Measurements from ENCODE around the gene DAGLB.
"Not testable (repeated sequence)": the region's sequence is repeated elsewhere in the genome, so short reads cannot be mapped to it uniquely, and the experiment has no call there.

DAGLB gene, protein sequence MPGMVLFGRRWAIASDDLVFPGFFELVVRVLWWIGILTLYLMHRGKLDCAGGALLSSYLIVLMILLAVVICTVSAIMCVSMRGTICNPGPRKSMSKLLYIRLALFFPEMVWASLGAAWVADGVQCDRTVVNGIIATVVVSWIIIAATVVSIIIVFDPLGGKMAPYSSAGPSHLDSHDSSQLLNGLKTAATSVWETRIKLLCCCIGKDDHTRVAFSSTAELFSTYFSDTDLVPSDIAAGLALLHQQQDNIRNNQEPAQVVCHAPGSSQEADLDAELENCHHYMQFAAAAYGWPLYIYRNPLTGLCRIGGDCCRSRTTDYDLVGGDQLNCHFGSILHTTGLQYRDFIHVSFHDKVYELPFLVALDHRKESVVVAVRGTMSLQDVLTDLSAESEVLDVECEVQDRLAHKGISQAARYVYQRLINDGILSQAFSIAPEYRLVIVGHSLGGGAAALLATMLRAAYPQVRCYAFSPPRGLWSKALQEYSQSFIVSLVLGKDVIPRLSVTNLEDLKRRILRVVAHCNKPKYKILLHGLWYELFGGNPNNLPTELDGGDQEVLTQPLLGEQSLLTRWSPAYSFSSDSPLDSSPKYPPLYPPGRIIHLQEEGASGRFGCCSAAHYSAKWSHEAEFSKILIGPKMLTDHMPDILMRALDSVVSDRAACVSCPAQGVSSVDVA

DNA sequence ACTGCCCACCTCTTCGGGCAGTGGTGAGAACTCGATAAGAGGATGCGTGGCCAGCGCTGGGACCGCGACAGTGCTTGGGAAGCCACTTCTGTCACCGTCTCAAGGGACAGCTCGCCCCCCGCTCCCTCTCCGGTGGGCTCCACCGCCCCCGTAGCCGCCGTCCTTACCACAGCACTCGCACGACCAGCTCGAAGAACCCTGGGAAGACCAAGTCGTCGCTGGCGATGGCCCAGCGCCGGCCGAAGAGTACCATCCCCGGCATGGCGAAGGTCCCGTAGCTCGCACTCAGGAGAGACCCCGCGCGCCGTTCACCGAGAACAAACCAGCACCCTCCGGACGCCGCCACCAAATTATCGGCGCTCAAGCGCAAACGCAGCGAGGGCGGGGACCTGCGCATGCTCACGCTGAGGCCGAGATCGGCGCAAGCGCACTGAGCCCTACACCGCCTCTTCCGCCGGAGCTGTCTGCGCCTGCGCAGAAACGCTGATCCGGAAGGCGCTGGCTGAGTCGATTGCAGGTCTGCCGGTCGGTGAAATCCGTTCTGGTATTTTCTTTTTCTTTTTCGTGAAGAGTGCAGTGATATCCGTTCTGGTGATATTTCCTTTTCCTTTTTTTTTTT is at the start of gene DAGLB:
Gene DAGLB, minus strand, starts transcription at position 374 of the 619 bp plus-strand sequence. Its CDS starts 112 bp downstream, at position 262.
- peak; percentile 86 for DNase-seq

DNA sequence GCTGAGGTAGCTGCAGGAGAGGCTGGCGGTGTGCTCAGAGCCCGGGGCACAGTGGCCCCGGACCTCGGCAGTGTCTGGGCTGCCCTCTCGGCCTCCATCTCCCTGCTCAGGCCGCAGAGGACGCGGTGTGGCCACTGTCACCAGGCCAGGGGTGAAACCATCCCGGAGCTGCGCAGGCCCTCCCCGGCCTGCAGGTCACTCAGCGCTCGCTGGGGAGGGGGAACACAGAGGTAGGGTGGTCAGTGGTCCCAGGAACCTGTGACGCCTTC is 49.8 kb upstream of the DAGLB start:
- DNase-seq = no peak

DNA sequence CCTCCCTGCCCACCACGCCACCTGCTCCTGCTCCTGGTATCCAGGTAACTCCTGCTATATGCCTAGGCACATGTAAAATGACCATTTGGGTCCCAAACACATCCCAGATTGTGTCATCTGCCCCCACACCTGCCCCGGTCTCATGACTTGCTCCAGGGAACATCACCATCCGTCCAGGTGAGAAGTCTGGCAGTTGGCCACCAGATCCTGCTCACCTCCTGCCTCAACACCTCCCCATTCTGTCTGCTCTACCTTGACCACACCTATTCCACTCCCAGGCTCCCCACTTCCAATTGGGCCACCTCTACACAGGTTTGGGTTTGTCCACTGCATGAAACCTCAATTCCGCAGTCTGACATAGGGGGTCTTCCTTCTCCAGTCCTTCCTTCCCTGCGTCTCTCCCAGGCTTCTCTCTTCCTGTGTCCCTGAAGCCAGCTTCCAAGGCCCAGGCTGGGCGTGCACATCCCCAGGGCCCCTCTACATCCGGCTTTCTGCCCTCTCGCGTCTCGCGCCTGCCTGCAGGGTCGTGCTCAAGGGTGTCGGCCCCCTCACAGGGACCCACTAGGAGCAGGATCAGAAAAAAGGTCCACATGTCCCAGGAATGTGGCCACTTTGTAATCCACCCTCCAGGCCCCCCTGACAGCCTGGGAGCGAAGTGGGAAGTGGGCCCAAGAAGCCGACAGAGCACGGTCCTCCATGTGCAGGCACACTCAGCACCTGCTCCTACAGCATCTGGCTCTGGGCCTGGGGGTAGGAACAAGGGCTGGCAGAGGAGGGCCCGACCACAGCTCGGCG is 49.3 kb upstream of the DAGLB start:
- no peak for DNase-seq

DNA sequence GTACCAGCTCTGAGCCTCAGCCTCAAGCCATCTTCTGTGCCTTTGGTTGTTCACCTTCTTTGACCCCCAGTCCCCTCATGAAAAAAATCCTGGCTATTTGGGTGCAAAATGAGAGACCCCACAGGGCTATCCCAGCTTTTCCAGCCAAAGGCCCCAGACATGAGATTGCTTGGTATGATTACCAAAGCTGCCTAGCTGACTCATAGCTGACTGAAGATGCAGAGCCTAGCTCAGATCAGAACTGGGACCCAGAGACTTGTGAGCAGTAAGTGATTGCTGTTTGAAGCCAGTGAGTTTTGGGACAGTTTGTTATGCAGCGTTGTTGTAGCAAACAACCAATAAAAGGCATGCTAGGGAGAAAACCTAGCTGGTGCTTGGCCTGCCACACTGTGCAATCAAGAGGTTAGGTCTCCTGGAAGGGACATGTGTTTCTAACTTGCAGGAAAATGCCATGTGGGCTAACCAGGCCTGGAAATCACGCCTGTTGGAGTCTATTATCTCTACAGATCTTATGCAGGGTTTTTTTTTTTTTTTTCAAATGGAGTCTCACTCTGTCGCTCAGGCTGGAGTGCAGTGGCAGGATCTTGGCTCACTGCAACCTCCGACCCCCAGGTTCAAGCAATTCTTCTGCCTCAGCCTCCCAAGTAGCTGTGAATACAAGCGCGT is 48.0 kb upstream of the DAGLB start:
- no peak for DNase-seq

DNA sequence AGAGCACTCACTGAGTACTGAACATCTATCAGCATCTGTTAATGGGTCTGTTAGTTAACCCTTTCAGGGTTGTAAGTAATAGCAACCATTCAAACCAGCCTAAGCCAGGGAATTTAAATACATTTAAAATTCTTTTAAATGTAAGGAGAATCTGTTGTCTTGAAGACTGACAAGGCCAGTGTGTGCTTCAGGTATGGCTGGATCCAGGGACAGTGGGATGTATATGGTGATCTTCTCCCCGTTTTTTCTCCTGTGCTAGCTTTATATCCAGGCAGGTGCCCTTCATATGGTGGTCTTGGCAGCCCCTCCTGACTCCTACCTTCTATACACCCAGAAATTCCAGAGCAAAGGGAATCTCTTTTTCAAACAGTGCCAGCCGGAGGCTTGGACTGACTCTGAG is 46.6 kb upstream of the DAGLB start:
- no peak for DNase-seq

DNA sequence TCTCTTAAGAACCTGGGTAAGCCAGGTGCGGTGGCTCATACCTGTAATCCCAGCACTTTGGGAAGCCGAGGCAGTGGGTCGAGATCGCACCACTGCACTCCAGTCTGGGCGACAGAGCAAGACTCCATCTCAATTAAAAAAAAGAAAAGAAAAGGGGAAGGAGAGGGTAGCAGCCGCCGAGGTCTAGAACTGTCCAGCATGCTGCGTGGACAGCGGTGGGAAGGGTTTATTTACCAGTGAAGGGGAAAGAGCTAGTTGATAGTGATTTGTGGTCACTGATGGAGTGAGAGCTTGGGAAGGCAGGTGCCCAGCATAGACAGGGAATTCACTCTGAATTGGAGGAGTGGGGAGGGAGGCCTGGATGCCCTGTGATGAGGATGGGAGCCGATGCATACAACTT is 43.4 kb upstream of the DAGLB start:
- no peak for DNase-seq

DNA sequence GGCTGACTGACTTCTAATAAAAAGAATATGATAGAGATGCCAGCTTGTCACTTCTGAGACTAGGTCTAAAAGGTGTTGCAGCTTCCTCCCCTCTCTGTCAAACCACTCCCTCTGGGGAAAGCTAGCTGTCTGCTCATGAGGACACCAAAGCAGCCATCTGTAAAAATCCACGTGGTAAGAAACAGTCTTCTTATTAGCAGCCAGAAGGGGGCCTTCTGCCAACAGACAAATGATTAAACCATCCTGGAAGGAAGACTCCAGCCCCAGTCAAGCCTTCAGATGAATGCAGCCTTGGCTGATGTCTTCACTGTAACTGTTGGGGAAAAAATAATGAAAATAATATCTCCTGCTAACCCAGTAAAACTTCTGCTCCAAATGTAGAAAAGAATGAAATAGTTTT is 41.9 kb upstream of the DAGLB start:
- DNase-seq = no peak

DNA sequence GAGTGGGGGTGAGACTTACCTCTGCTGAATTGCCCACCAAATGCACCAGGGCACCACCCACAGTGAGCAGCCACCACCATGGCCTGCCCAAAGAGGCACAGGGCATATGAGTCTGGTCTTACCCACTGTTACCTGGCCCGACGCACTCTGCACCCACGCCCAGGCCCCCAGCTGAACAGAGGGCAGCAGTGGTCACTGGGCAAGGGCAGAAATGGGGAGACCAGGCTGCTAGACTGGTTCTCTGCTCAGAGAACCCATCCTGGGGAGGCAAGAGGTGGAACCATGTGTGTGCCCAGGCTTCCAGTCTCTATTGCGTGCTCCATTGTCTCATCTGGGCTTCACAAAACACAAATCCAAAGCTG is 39.4 kb upstream of the DAGLB start:
- no peak for DNase-seq

DNA sequence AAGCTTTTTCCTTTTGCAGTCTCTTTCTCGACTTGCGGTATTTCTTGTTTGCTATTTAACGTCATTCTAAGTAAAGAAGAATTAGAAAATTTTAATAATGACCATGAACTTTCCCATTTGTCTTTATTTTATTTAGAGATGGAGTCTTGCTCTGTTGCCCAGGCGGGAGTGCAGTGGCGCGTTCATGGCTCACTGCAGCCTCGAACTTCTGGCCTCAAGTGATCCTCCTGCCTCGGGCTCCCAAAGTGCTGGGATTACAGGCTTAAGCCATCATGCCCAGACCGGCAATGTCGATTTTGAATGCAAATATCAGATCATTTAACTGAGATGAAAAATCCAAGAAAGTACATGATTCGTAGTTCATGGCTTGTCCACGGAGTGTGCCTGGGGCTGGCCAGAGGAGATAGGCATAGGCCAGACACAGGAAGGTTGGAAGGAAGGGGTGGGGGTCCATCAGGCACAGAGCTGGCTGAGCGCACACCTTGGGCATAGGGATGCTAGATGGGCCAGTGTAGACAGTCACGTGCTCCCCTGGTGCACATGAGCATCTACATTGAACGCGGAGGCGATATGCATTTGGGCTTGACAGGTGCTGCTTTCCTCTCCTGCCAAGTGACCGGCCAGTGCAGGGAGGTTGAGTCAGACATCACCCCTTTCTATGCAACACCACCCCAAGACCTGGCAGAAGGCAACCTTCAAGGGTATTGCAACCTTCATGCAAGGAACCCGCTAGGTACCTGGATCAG is 38.9 kb upstream of the DAGLB start:
- DNase-seq = no peak

DNA sequence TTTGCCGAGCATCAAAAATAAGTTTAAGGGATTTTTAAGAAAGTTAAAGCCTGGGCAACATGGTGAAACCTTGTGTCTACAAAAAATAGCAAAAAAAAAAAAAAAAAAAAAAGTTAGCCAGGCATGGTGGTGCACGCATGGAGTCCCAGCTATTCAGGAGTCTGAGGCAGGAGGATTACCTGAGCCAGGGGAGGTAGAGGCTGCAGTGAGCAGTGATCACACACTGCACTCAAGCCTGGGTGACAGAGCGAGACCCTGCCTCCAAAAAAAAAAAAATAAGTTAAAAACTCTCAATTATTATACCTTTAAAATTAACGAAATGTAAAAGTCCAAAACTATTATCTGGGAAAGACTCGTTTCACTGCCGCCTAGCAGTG is 35.0 kb upstream of the DAGLB start:
- DNase-seq = no peak

DNA sequence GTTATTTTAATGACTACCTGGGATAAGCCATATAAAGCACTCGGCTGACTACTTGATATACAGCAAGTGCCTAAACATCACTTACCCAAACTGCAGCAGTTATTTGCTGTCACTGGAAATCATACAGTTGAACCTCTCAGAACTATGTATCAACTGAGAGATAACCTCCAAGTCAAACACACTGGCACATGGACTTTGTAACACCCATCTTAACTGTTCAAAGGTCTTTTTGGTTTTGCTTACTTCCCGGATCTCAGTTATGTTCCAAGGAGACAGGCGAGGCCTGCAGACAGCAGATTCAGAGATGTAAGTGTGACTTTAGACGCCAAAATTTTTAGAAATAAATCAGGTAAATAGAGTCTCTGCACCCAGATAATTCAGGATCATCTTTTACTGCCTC is 34.6 kb upstream of the DAGLB start:
- no peak for DNase-seq

DNA sequence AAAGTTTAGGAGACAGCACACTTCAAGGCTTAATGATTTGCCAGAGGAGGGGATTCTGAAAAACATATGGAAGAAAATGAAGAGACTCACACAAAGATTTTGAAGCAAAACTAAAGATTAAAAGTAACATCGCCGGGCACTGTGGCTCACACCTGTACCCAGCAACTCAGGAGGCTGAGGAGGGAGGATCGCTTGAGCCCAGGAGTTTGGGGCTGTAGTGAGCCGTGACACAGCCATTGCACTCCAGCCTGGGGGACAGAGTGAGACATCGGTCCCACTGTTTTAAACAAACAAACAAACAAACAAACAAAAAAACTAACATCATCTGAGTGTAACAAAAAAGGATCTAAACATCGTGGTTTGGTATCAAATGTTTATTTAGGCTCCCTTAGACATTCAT is 33.7 kb upstream of the DAGLB start:
- DNase-seq = no peak

DNA sequence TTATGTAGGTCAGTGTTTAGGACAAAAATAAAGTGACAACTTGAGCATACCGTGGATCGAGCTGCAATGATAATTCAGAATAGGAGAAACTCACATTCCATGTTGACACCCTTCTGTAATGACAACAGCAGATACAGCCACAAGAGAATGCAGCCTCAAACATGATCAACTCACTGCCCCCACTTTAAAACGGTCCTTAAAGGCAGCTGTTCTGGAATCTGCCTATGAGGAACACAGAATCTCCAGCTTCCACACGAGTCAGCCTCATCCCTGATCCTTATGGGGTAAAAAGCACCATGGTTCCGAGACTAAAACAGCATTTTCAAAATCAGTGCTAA is 32.5 kb upstream of the DAGLB start:
- DNase-seq = no peak

DNA sequence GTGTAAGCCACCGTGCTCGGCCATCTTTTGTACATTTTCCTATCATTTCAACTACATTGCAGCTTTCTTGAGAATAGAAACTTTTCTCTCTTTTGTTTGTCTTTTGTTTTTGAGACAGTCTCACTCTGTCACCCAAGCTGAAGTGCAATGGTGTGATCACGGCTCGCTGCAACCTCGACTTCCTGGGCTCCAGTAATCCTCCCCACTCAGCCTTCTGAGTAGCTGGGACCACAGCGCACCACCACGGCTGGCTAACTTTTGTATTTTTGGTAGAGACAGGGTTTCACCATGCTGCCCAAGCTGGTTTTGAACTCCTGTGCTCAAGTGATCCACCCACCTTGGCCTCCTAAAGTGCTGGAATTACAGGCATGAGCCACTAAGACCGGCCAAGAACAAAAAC is 31.3 kb upstream of the DAGLB start:
- no peak for DNase-seq

DNA sequence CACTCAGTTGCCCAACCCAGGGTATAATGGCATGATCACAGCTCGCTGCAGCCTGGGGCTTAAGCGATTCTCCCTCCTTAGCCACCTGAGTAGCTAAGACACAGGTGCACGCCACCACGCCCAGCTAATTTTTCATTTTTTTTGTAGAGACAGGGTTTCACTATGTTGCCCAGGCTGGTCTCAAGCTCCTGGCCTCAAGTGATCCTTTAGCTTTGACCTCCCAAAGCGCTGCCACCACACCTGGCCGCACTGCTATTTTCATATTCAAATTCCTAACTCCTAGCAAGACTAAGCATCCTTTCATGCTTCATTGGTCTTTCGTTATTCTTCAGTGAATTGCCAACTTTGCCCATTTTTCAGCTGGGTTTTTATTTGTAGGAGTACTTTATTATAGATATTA is 30.4 kb upstream of the DAGLB start:
- DNase-seq = no peak

DNA sequence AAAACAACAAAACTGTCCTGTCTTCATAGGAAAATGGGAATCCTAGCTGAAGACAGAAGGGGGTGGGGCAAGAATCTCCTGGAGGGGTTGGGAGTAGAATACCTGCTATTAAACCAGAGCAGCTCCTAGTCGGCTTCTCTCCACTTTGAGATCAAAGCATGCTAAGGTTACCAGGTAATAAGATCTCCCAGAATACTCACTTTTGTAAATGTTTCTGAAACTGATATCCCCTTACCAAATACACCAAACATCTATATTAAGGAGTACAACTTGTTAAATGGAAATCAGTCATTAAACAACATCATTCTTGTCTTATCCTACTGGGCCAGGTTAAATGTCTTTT is 29.5 kb upstream of the DAGLB start:
- no peak for DNase-seq

DNA sequence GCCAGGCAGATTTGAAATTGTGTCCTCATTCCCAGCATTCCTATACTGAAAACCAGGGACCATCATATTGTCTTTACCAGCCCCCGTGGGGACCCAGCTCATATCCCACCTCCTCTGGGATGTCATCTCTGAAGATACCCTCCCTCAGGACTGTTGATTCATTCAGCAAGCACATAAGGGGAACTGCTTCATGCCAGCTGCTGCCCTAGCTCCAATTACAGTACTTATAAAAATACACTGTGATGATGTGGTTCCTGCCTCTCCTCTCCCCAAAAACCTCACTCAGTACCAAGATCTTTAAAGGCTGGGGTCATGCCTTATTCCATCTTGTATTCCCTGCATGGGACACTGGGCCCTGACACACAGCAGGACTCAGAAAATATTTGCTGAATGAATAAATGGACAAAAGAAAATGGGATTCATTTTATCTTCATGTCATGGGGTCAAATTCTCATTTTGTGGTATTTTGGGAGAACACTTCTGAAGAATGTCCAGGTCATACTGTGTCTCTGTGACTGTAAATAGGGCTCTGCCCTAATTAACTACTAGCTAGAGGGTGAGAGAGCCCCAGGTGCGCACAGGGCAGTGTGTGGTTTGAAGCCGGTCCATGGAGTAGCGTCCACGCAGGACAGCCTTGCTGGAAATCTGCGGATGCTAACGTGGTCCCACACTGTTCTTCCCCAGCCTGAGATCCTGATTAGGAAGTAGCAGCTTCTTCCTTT is 29.0 kb upstream of the DAGLB start:
- DNase-seq = no peak

DNA sequence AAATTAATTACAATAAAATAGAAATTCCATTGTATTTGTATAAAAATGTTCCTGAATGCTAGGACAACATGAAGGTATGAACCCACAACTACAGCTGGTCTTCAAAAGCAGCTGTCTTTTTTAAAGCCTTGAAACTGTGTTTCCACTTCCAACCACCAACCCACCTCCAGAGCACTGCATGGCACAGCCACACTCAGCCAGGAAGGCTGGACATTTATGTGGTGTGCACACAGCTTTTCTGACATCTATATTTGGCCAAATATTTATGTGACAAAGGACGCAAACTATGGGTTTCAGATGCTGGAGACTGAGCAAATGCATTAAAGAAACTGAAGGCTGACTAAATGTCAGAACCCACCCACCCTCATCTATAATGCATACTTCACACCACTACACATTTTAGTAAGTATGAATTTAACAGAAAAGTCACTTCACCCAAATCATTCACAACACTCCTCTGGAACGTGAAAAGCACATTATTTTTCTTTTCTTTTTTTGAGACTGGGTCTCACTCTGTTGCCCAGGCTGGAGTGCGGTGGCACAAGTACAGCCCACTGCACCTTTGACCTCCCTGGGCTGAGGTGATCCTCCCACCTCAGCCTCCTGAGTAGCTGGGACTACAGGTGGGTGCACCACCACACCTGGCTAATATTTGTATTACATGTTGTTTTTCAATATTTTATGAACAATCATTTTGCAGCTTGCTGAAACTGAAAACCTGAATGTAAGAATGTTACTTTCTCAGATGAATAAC is 27.9 kb upstream of the DAGLB start:
- DNase-seq = no peak

DNA sequence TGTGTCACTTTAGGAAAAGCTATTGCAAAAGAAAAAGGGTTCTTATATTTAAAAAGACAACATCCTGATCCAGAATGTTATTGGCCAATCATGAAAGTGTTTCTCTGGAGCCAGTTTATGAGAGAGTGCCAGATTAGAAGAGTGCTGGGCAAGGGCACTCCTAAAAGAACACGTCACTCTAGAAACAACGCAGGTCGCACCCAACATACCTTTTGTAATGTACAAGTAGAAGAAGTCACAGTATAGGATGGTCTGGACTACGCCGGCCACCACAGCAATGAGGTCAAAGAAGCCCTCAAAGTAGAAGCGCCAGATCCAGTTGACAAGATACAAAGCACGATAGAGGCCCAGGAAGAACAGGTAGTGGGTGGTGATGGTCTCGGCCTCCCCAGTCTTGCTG is 18.1 kb upstream of the DAGLB start:
- no peak for DNase-seq

DNA sequence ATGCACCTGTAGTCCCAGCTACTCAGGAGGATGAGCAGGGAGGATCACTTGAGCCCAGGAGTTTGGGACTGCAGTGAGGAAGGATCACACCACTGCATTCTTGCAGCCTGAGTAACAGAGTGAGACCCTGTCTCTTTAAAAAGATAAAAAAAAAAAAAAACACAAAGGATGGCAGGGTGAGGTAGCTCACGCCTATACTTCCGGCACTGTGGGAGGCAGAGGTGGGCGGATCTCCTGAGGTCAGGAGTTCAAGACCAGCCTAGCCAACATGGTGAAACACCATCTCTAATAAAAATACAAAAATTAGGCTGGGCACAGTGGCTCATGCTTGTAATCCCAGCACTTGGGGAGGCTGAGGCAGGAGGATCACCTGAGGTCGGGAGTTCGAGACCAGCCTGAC is 15.9 kb upstream of the DAGLB start:
- DNase-seq = not testable (repeated sequence)

DNA sequence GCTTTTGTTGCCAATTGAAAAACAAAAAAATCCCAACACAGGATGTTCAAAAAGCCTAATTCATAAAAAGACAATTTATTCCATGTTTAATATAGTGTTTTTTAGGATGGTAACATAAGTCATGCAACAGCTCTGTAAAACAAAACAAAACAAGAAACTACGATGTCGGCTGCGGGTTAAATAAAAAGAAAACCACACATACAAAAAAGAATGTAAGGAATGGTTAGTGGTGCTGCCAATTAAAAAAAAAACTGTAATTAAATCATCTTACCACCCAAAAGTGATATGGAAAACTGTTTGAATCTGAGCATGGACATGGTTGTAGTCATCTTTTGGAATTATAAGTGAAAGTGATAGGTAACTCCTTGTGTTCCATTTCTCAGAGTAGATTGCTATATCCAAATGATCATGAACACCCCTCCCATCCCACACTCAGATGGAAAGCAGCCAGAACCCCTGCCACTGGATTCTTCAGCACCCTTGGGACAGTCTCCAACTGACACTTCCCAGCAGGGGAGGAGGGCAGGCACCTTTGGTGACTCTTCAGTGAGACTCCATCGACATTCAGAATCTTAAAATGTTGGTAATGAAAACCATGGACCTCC is 14.3 kb upstream of the DAGLB start:
- DNase-seq = no peak
